ENCODE results near the gene CRKL.
"Not testable (repeated sequence)": the region's sequence is repeated elsewhere in the genome, so short reads cannot be mapped to it uniquely, and the experiment has no call there.

CRKL gene

DNA sequence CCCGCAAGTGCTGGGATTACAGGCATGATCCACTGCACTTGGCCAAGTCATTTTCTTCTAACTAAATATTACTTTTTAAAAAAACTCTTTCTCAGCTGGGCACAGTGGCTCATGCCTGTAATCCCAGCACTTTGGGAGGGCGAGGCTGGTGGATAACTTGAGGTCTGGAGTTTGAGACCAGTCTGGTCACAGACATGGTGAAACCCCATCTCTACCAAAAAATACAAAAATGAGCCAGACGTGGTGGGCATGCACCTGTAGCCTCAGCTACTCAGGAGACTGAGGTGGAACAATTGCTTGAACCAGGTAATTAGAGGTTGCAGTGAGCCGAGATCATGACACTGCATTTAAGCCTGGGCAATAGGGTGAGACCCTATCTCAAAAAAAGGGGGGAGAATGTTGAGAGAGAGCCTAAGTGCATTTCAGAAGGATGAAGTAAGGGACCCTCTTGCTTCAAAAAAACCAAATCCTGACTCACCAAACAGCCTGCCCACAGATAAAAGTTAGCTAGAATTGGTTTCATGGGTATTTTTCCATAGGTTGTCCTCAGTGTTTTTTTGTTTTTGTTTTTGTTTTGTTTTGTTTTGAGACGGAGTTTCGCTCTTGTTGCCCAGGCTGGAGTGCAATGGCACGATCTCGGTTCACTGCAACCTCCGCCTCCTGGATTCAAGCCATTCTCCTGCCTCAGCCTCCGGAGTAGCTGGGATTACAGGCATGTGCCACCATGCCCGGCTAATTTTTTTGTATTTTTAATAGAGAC is 18.8 kb downstream of the CRKL start:
- not testable (repeated sequence) for DNase-seq

DNA sequence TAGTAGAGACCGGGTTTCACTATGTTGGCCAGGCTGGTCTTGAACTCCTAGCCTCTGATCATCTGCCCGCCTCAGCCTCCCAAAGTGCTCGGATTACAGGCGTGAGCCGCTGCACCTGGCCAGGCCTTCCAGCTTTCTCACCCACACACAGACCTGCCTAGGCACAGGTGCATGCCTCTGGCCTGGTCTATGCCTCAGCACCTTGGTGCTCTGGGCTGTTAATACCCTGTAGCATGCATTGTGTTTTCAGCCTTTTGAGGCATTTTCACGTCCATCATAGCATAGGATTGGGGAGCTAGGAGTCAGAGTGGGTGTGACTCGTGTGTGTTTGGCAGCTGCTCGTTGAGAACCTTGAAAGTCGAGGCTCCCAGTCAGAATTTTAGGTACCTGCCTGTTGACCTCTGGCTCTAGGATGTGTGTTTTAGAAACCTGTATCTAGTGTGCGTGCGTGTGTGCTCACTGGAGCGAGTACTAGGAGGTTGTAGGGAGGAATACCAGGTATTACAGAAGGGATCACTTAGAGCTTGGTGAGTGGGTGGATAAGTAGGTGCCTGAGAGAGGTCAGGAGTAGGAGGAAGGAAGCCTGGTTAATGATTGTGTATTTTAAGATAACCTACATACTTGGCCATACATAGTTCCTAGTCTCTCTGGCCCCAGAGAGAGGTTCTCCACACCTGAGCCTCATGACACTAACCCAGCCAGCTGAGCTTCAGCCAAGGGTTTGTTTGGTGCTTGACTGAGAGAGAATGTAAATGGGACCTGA is 20.0 kb downstream of the CRKL start:
- no peak for DNase-seq

GRCh38 chr22:20937794-20938671 is 20.8 kb downstream of the CRKL start:
- DNase-seq = no peak

DNA sequence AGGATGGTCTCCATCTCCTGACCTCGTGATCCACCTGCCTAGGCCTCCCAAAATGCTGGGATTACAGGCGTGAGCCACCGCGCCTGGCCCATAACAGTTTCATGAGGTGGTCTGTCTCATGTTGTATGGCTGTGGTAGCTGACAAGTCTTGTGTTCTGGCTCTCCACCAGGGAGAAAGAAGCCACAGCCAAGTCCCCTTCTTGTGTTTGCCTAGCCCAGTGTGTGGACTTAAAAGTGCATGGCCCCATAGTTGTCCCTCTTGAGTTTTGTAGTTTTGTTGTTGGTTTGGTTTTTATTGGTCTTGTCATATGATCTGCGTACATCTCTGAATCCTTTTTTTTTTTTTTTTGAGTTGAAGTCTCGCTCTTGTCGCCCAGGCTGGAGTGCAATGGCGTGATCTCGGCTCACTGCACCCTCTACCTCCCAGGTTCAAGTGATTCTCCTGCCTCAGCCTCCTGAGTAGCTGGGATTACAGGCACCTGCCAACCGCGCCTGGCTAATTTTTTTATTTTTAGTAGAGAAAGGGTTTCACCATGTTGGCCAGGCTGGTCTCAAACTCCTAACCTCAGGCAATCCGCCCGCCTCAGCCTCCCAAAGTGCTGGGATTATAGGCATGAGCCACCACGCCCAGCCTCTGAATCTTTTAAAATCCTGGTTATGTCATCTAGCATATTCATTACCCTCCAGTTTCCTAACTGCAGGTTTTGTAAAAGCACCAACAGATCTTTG is 22.4 kb downstream of the CRKL start:
- DNase-seq = not testable (repeated sequence)

- DNase-seq = no peak
Measured at GRCh38 chr22:20940186-20940651, 23.0 kb downstream of the CRKL start.

DNA sequence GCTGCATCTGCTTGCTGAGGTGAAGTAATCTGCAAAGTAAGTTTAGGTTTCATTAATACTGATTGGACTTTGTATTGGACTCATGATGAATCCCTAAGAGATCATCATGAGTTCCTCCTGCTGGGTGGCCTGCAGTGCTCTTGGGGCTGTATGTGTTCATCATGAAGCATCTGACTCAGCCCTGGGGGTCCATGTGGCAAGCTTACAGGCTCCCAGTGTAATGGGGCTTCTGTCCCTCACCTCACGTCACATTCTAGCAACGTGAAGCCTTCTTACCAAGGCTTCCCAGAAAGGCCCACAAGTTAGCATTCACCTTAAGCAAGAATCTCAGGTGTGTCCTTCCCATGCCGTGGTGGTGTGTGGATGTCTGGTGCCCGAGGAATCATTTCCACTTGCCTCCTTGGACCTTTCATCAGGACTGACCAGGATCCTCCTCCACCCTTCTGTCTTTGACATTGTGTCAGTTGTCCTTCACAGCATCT is 23.7 kb downstream of the CRKL start:
- DNase-seq = no peak

DNA sequence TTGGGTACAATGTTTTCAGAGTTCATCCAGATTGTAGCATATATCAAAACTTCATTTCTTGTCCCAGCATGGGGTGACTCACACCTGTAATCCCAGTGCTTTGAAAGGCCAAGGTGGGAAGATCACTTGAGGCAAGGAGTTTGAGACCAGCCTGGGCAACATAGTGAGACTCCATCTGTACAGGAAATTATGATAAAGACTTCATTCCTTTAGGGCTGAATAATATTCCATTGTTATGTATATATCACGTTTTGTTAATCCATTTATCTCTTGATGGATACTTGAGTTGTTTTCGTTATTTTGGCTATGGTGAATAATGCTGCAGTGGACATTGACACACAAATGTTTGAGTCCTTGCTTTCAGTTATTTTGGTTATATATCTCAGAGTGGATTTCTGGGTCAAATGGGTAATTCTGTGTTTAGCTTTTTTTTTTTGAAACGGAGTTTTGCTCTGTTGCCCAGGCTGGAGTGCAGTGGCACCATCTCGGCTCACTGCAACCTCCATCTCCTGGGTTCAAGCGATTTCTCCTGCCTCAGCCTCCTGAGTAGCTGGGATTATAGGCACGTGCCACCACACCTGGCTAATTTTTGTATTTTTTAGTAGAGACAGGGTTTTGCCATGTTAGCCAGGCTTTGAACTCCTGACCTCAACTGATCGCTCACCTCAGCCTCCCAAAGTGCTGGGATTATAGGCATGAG is 25.1 kb downstream of the CRKL start:
- DNase-seq = not testable (repeated sequence)

DNA sequence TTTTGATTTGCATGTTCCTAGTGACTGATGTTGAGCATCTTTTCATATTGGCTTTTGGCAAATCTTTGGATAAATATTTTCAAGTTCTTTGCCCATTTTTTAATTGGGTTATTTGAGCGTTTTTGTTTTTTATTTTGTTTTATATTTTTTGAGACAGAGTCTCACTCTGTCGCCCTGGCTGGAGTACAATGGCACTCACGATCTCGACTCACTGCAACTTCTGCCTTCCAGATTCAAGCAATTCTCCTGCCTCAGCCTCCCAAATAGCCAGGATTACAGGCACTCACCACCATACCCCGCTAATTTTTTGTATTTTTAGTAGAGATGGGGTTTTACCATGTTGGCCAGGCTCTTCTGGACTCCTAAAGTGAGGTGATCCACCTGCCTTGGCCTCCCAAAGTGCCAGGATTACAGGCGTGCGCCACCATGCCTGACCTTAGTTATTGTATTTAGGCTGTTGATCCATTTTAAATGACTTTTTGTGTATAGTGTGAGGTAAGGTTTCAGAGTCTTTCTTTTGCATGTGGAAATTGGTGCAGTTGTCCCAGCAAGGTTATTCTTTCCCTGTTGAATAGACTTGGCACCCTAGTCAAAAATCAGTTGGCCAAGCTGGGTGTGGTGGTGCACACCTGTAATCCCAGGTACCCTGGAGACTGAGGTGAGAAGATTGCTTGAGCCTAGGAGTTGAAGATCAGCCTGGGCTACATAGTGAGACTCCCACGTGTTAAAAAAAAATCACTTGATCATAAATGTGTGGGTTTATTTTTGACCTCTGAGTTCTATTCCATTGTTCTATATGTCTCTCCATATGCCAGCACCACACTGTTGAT is 26.1 kb downstream of the CRKL start:
- DNase-seq = no peak

GRCh38 chr22:20944042-20944441 is 26.8 kb downstream of the CRKL start:
- DNase-seq = no peak

DNA sequence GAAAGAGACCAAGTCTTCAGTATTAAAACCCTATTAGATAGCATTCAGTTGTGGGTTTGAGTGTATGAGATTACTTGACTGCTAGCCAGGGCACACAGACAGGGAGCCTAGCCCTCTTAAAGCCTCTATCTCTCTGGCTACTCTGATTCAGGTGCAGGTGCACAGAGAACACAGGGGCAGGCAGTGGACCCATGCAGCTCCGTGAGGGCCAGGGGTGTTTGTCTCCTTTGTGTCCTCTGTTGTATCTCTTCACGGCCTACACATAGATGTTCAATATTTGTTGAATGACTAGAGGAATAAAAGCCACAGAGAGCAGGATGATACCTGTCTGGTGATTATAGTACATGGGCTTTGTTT is 28.3 kb downstream of the CRKL start:
- DNase-seq = no peak

DNA sequence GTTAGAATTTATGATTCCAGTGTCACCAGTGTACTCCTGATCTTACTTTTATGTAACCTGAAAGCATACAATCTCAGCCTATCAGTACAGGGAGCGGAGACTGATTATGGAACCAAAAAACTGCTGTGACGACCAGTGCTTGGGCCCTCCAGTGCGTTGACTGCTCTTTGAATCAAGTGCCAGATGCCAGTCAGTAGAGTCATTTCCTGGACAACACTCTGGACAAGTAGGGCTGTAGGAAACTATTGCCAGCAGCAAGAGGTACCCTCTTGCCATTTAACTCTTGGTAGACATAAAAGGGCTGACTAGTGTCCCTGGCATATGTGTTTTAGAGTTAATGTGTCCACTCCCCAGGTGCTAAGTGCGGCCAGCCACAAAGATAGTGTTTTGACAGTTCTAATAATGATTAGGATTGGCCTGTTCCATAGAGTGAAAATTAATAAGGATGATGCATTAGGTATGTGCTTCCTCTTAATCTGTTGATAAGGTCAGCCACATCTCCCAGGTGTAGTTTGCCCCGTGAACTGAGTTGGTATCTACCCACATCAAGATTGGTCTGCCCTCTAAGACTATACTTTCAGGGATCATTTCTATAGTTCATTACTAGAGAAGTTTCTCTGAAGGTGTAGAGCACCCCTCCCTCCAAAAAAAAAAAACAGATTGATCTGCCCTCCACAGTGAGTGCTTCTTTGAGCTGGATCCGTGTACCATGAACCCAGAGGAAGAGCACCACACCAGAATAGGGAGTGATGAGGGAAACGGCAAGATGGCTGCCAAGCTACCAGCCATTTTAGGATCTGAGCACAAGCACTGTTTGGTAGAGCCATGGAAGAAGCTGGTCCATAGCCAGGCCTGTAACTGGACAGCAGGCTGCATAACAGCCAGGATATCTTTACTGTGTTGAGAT is 29.1 kb downstream of the CRKL start:
- DNase-seq = no peak

DNA sequence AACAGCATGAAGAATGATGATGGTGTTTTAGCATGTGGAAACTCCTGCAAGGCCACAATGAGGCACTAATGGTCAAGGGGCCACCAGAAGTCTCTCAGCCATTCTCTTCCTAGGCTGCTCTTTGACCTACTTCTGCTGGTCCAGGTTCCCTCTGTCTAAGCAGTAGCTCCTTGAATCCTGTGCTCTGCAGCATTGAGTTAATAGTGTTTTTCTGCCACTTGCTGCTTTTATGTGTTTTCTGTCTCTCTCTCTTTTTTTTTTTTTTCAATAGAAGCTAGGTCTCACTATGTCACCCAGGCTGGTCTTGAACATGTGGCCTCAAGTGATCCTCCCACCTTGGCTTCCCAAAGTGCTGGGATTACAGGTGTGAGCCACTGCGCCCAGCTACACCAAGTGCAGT is 29.8 kb downstream of the CRKL start:
- no peak for DNase-seq

DNA sequence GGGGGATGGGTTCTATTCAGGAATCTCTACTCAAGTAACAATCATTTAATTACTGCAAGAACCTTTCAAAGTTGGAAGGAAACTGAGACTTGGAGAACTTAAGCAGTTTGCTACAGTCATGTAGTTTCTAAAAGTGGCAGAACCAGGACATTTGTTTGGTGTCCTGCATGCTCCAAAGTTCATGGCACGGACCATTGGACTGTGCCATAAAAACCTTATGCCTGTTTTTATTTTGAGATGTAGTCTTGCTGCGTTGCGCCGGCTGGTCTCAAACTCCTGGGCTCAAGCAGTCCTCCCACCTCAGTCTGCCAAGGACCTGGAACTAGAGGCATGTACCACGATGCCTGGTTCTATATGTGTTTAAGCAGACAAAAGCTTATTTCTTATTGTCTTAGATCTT is 31.2 kb downstream of the CRKL start:
- DNase-seq = no peak

DNA sequence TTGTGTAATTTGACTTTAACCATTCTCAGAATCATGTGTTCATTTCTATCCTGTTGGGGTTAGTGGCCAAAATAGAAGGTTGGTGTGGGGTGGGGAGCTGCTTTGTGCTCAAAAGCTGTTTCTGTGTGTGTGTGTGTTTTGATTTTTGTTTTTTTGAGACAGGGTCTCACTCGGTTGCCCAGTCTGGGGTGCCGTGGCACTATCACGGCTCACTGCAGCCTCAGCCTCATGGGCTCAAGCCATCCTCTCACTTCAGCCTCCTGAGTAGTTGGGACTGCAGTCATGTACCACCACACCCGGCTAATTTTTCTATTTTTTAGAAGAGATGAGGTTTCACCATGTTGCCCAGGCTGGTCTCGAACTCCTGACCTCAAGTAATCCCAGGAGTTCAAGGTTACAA is 31.8 kb downstream of the CRKL start:
- no peak for DNase-seq

- DNase-seq = no peak
Measured at GRCh38 chr22:20949698-20950183, 32.5 kb downstream of the CRKL start.

- DNase-seq = no peak
Measured at GRCh38 chr22:20951151-20951931, 34.1 kb downstream of the CRKL start.

DNA sequence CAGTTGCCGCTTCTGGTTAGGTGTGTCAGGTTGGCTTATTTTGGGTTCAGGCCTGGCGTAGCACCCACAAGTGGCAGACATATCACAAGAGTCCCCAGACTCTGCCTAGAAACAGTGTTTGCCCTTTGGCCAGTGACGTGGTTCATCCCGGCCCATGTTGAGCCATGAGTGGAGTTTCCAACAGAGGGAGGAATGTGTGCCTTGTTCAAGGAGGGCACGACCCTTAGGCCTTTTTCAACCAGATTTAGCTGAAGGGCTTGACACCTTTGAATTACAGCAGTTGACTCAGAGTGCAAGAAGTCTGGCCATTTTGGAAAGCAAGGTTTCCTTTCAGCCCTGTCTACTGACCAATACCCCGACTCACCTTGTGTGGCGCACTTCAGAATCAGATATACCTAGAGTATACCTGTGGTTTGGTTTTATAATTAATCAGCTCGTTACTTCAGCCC is 34.7 kb downstream of the CRKL start:
- no peak for DNase-seq

GRCh38 chr22:20952544-20953341 is 35.5 kb downstream of the CRKL start:
- peak in 1 of 2 experiments; percentile 34 for DNase-seq

All from NCI-H2081 (cell line).